Dedifferentiated amniotic fluid mesenchymal stem cell (primary cell): ENCODE results near the gene VEGFC.

Experiments
- DNase-seq: peaks from one replicate; pipeline ENCODE4 v3.0.0-alpha.2; 2016; ENCODE audit errors: extremely low spot score

VEGFC gene

GRCh38 chr4:176792326-176793059, at the start of gene VEGFC:
TSS of gene VEGFC (minus strand) at chr4:176792922. CDS start at chr4:176792311, 611 bp downstream.
- DNase-seq, result peak; percentile 64

- no peak for DNase-seq
These were observed 49.0 kb upstream of the VEGFC start for GRCh38 chr4:176841711-176842112.

- no peak for DNase-seq
These were observed 47.4 kb upstream of the VEGFC start for GRCh38 chr4:176840166-176840565.

GRCh38 chr4:176839656-176840055, 46.9 kb upstream of the VEGFC start:
- DNase-seq, result no peak

GRCh38 chr4:176838601-176839433, 46.1 kb upstream of the VEGFC start:
- no peak for DNase-seq

GRCh38 chr4:176837169-176837895, 44.6 kb upstream of the VEGFC start:
- no peak for DNase-seq

- no peak for DNase-seq
These were observed 41.8 kb upstream of the VEGFC start for GRCh38 chr4:176834531-176834930.

- no peak for DNase-seq
These were observed 40.9 kb upstream of the VEGFC start for GRCh38 chr4:176833400-176834175.

GRCh38 chr4:176830971-176831370, 38.2 kb upstream of the VEGFC start:
- no peak for DNase-seq

- no peak for DNase-seq
These were observed 32.9 kb upstream of the VEGFC start for GRCh38 chr4:176825586-176825985.

- no peak for DNase-seq
These were observed 32.1 kb upstream of the VEGFC start for GRCh38 chr4:176824645-176825366.

- peak; percentile 58 for DNase-seq
These were observed 25.8 kb upstream of the VEGFC start for GRCh38 chr4:176818531-176818930.

GRCh38 chr4:176817204-176817603, 24.5 kb upstream of the VEGFC start:
- no peak for DNase-seq

- peak; percentile 31 for DNase-seq
These were observed 22.0 kb upstream of the VEGFC start for GRCh38 chr4:176814770-176815169.

- no peak for DNase-seq
These were observed 17.9 kb upstream of the VEGFC start for GRCh38 chr4:176810481-176811249.

GRCh38 chr4:176806778-176807375, 14.2 kb upstream of the VEGFC start:
- DNase-seq, result no peak

GRCh38 chr4:176805155-176805554, 12.4 kb upstream of the VEGFC start:
- DNase-seq, result peak; percentile 21

GRCh38 chr4:176800891-176801534, 8.3 kb upstream of the VEGFC start:
- peak; percentile 61 for DNase-seq

- DNase-seq, result no peak
These were observed 6.9 kb upstream of the VEGFC start for GRCh38 chr4:176799653-176800052.
